Ureter (tissue), 1 donor: ENCODE measurements around the gene KCNK3. TPM values are rescaled to one million over a fixed set of nuclear protein-coding genes. Genes with fewer than 3 reads are reported as not detected.
"Not testable (repeated sequence)": the region's sequence is repeated elsewhere in the genome, so short reads cannot be mapped to it uniquely, and the experiment has no call there.

ENCODE experiments used
- DNase-seq: peaks from one replicate; pipeline ENCODE4 v3.0.0-alpha.2; 2020; ENCODE audit warnings: low spot score
- total RNA-seq: library from RNA; stranded (reverse); gene quantifications from one replicate; pipeline ENCODE4 v1.2.4, GENCODE V29; 2023
- donor health status: DM: yes; HTN: yes; CAD: no.

The KCNK3 gene
- 9.2 TPM for total RNA-seq

DNA sequence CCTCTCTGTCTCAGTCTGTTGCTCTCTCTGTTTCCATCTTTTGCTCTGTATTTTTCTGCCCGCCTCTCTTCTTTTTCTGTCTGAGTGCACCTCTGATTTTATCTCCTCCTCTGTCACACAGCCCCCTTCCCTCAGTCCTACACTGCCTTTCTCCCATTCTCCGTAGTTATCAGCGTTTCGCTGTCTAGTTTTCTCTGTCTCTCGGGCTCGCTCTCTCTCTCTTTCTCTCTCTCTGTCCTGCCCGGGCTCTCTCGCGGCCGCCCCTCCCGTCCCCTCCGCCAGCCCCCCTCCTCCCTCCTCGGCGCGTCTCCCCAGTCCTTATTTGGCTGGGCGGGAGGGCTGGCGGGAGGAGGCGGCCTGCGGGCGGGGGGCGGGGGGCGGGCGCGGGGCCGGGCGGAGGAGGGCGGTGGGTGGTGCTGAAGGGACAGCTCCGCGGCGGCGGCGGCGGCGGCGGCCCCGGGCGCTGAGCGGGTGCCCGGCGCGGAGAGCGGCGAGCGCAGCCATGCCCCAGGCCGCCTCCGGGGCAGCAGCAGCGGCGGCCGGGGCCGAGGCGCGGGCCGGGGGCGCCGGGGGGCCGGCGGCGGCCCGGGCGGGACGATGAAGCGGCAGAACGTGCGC lies at the start of gene KCNK3:
KCNK3 (plus strand) TSS at position 444 of the 618 bp plus-strand sequence; CDS start at position 598, 154 bp downstream.
- DNase-seq, result peak; percentile 73

DNA sequence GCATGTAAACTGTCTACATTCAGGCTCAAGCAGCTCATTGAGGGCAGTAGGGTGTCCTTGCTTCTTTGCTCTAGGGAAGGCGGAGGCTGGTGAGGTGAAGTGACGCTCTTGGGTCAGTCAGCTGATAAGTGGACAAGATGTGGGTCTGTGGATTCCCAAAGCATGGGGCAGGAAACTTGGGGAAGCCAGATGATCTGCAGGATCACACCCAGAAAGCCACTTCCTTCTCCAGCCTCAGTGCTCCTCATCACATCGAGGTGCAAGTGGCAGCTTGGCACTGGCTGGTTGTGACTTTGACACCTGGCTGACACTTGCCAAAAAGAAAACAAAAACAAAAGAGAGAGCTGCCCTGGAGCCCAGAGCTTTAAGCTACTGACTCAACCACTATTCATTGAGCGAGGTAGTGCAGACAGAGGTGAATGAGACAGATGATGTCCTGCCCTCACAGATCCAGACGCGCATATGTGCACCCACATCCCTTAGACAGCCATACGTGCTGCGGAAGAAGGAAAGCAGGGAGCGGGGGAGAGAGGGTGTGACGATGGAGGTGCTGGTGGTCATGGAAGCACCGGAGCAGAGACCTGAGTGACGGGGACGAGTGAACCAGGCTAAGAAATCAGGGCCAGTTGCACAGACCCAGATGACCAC lies 48.2 kb upstream of the KCNK3 start:
- DNase-seq, result no peak

DNA sequence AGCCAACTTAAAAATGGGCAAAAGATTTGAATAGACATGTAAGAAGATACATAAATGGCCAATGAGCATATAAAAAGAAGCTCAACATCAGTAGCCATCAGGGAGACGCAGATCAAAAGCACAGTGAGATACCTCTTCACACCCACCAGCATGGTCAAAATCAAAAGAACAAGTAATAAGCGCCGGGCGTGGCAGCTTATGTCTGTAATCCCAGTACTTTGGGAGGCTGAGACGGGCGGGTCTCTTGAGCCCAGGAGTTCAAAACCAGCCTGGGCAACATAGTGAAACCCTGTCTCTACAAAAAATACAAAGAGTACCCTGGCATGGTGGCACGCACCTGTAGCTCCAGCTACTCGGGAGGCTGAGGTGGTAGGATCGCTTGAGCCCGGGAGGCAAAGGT lies 46.8 kb upstream of the KCNK3 start:
- no peak for DNase-seq

DNA sequence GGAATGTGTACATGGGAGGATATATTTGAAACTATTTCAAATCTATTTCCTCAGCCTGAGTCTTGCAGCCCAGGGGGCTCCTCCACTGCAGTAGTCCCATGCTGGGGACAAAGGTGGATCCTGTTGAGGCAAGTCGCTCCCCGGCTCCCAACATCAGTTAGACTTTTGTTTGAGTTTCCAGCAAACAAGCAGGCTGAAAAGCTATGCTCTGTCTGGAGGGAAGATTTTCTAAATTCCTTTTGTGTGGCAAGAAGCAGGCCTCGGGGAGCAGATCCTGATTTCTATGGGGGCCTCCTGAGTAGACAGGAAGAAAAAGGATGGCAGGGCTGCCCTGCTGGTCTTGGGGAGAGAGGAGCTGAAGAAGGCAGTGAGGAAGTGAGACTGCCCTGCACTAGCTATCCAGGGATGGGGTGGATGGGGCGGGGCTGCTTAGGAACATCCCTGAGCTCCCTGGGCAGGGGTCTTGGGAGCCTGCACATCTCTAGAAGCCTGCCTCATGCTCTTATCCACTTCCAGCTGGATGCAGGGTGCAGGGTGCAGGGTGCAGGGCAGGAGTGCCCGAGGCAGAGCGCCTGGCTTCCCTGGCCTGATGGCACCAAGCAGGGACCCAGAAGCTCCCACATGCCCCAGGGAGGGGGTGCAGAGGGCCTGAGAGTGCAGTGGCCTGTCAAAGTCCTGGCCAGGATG lies 45.4 kb upstream of the KCNK3 start:
- DNase-seq, result no peak

DNA sequence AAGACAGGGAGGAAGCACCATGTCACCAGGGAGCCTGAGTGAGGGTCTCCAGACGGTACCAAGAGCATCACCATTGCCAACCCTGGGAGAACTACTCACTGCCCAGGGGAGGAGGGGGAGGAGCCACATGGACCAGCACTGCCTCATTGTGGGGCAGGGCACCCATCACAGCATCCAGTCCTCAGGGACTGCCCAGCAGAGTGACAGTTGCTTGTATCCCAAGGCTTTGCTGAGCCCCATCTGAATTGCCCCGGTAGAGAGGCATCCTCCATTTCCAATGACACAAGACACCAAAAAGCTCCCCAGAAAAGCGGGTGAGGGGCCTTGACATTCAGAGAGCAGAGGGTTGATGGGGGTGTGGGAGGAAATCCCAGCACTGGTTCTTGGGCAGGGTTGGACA lies 44.5 kb upstream of the KCNK3 start:
- DNase-seq, result no peak

DNA sequence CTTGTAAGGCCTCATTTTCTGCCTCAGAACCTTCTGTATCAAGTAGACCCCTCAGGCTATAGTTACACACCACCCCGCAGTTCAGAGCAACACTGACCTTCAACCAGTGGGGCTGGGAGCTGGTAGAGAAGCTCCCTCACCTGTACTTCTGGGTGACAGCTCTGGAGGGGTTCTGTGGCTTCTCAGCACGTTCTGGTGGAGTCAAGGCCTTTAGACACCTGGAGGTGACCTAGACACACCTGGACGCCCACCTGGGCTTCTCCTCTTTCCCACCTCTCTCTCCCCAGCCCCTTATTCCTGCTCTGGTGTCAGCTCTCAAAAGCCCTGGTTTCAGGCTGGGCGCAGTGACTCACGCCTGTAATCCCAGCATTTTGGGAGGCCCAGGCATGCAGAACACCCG lies 44.0 kb upstream of the KCNK3 start:
- DNase-seq, result no peak

DNA sequence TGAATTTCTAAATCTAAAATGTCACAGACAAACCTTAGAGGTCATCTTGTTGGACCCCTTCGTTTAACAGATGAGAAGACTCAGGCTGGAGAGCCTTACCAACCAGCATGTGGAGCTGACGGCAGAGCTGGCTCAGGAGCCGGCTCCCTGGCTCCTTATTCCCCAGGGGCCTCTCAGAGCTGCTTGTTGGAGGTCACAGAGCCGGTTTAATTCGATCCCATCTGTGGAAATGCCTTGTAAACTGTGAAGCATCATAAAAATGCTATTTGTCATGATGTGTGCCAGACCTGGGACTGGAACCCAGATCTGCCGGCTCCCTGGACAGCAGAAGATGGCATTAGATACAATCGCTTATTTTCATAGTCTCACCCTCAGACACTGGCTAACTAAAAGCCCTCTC lies 43.2 kb upstream of the KCNK3 start:
- no peak for DNase-seq

DNA sequence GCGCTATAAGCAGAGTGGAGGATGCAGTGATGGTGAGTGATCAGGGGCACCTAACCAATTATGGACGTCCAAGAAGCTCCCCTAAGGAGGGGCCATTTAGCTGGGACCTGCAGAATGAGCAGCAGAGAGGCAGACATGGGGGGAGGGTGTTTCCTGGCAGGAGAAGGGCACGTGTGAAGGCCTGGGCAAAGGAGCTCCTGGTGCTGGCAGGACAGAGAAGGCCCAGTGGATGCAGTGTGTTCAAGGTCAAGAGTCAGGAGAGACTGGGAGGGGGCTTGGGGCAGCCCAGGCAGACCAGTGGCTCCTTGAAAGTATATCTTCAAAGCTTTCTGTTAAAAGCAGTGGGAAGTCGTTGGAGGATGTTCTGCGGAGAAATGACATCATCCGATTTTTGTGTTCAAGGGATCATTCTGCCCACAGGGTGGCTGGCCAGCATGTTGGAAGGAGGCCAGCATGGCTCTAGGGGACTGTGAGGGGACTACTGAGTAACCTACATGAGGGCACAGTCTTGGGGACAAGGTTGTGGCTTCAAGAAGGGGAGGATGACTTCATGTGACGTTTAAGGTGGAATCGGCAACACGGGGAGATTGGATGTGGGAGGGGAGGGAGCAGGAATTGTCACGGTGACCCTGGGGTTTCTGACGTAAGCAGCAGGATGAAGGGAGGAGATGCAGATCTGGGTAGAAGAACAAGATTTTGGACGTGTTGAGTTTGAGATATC lies 42.4 kb upstream of the KCNK3 start:
- DNase-seq, result peak; percentile 41

DNA sequence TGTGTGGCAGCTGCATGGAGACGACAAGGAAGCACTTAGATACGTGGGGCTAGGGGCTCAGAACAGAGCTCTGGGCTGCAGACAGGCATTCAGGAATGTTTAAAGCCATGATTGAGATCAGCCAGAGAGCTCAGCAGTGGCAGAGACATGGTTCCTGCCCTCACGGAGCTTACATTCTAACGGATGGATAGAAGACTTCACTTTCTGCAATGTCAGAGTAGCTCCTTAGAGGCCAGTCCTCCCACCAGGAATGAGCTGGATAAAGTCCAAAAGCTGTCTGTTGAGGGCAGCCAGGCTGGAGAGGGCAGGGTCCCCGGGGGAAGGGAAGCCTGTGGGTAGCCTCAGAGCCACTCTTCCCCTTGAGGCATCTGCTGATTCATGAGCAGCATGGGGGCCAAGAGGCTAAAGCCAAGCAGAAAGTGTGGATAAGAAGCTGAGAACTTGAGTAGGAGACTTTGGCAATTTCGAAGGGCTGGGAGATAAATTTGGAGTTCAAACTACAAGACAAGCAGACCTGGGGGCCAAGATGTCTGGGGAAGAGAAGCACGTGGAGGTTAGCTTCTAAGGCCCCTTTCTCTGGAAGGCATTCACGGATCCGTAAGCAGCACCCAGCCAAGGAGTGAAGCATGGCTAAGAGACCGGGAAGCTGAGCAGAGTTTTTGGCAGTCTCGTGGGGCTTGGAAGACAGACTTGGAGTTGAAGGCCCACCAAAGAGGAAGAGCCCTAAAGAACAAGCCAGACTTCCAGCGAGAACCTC lies 41.6 kb upstream of the KCNK3 start:
- peak; percentile 35 for DNase-seq

DNA sequence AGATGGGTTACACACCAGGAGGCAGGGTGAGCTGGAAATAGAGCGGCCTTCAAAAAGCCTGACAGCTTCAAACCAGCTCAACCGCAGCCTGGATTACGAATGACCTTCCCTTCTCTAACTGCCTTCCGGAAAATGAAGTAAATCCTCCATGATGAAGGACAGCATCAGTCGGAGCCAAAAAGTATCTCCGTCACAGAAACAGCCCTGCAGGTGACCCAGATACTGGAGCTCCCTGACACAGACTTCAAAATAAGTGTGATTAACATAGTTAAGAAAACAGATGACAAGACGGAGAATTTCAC lies 41.1 kb upstream of the KCNK3 start:
- DNase-seq, result peak; percentile 9

DNA sequence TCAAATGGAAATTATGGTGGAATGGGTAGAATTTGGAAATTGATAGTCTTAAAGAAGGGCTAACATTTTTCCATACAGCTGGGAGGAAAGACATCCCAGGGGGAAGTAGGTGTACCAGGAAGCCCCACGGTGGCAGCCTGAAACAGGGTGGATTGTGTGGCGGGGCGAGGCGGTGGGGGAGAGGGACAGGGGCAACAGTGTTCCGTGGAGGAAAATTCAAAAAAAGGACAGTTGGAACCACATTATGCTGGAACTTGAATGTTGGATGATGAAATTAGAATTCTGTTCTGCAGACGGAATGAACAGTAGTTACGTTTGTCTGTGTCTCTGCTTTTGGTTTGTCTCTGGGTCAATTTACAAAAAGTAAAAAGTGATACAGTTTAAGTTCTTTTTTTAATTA lies 40.7 kb upstream of the KCNK3 start:
- peak; percentile 38 for DNase-seq

DNA sequence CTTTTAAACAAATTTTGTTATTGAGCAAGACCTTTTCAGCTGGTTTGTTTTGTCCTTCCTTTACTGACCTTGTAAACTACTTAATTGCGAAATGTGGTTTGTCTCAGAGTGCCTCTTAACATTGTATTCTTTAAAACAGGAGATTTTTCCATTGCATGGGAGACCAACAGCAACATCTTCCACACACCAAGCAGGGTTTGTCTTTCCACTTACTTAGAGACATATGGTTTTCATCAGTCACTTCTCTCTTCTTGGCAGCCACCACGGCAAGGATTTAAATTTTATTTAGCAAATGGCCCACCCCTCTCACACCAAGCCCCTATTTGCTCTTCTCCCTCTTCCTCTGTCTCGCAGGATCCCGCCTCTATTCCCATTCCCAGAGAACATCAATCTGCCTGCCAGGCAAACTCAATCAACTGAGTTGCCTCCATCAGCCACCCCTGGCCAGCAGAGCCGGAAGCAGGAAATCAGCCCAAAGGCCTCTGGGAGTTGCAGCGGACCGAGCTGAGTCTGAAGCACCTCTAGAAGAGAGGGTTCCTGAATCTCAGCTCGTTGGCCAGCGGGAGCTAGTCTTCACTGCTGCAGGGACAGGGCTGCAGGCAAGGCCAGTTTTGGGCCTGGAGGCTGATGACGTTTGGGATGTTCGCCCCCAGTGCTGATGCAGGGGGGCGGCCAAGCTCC lies 40.0 kb upstream of the KCNK3 start:
- DNase-seq, result peak; percentile 49

DNA sequence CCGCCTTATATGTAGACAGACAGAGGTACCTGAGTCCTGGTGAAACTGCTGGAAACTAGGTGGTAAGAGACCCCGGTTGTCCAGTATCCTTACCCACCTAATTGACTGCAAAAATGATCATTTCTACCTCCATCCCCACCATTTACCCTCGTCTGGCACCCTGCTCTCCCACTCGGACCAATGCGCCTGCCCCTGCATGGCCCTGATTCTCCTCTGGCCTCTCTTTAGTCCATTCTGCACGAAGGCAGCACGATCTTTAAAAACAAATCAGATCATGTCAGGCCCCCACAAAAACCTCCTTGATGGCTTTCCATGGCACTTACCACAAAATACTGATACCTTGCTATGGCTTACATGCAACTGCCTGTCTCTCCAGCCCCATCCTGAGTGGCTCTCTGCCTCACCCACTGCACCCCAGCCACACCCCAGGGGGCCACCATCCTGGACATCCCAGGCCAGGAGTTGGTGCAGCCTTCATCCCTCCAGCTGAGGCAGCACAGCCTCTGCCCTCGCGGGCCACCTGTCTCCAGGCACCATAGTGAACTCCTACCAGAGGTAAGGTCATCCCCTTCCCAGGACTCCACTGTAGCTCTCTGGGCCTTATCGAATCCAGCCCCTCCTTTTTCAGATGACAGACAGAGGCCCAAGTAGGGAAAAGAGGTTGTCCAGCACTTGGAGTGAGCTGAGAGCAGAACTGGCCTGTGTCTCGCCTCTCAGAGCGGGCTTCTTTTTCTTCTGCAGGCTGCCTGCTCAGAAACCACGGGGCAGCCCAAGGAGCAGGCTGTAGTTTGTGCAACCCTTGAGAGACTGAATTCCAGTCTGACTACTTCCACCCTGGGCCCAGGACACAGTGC lies 39.1 kb upstream of the KCNK3 start:
- peak; percentile 20 for DNase-seq

DNA sequence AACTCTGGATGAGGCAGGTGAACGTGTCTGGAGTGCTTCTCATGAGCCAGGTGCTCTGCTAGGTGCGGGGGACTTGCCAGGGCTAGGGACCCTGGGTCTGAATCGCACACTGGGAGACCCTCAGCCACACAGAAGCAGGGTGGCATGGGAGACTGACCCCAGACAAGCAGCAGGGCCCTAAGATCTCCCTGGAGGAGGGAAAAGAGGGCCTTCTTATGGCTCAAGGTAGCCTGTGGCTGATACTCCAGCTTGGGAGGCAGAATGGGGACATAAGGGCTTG lies 38.5 kb upstream of the KCNK3 start:
- DNase-seq, result no peak

DNA sequence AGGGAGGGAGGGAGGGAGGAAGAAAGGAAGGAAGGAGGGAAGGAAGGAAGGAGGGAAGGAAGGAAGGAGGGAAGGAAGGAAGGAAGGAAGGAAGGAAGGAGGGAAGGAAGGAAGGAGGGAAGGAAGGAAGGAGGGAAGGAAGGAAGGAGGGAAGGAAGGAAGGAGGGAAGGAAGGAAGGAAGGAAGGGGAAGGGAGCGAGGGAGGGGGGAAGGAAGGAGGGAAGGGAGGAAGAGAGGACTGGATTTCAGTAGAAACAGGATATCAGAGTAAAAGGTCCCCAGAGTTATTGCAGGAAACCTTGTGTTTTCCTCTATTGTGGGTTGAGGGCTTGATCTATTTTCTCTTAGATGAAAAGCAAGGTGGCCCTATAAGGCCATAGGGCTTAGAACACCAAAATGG lies 37.4 kb upstream of the KCNK3 start:
- not testable (repeated sequence) for DNase-seq

DNA sequence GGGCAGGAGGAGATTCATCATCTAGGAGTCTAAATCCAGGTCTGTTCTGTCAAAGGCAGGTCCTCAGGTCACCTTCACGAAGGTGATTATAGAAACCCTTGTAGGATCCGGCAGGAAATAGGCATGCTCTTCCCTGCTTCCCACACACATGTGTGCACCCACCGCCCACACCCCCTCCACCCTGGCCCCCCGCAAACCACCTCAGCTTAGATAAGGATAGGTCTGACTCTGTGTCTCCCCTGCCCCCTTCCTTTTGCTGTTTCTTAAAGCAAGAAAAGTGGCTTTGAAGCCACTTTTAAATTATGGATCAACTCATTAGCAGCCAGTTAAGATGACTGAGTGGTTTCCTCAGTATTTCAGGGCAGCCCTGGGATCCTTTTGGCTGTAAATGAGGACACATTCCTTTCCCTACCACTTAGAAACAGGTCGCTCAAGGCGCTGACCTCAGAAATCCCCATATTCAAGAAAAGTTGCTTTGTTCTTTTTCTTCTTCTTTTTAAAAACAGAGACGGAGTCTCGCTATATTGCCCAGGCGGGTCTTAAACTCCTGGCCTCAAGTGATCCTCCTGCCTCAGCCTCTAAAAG lies 36.8 kb upstream of the KCNK3 start:
- DNase-seq, result no peak

DNA sequence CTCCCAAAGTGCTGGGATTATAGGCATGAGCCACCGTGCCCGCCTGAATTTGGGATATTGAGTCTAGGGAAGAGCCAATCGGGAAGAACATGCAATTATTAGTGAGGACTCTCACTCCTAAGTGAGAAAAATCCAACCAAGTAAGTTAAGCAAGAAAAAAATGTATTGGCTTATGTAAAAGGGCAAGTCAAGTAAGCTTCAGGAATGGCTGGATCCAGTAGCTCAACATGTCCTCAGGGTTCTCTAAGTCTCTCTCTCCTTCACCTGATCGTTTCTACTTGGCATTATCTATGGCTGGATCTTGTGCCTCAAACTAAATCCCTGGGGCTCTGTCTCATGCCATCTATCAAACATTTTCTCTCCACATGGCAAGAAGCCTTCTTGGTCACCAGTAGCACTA lies 35.3 kb upstream of the KCNK3 start:
- DNase-seq, result no peak

DNA sequence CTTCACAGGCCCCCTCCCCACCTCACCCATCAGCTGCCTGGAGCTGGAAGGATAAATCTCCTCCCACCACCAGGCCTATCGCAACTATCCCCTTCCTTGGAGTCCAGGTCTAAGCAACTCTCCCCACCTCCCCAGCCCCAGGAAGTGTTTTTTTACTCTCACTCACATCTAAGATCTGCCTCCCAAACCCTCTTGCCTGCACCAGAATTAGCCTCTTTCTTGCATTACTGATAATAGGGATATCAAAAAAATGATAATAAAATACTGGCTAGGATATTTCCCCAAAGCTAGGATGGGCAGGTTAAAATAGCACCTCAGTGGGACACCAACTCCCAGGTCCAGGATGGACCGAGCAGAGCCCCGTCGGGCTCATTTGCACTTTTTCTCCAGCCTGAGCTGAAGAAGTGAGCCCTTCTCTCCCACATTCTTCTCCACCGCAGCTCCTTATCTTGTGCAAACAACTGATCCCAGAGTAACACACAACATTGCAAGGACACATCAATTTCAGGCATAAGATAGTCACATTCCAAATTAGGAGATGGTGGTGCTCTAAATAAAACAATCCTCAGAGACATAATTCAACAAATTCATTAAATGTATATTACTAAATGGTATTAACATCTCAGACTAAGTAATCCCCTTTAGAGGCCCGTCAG lies 33.7 kb upstream of the KCNK3 start:
- no peak for DNase-seq

DNA sequence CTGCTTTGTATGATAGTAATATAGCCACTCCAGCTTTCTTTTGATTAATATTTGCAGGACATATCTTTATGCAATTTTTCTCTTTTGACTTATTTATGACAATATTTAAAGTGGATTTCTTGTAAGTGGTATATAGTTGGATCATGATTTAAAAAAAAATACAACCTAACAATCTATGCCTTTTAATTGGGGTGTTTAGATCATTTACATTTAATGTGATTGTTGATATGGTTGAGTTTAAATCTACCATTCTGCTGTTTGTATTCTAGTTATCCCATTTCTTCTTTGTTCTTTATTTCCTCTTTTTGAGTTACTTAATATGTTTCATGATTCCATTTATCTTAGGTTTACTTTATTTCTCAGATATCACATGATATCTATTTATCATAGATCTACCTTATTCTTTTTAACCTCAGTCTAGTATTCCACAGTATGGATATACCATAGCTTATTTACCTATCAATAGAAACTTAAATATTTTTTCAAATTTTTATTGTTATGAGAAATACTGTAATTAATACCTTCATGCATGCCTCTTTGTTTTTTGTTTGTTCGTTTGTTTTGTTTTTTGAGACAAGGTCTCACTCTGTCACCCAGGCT lies 32.1 kb upstream of the KCNK3 start:
- DNase-seq, result no peak
